SK-N-SH (cell line): ENCODE data around the gene NRM. TPM values are rescaled to one million over a fixed set of nuclear protein-coding genes. Genes with fewer than 3 reads are reported as not detected.

Experiments
- CTCF ChIA-PET: fragments of 300-600, 350-600 bp; formaldehyde crosslinking; extraction: SDS; loops from one replicate; lab custom pipeline; 2021; lab: Yijun Ruan, JAX
- POLR2A ChIA-PET: fragments of 350-600 bp; sonication (Branson Sonifier 250); formaldehyde crosslinking; extraction: SDS; loops from one replicate; lab custom pipeline; 2020; ENCODE audit warnings: antibody characterized with exemption, inconsistent platforms; lab: Yijun Ruan, JAX
- DNase-seq: peaks from one replicate; pipeline ENCODE4 v3.0.0; 2012
- H2AFZ ChIP-seq: fragments of 200-600 bp; sonication (generic); 2 replicates; pipeline ENCODE4 v1.8.1; 2016; ENCODE audit warnings: antibody characterized with exemption, mild to moderate bottlenecking, low read depth
- H3F3A ChIP-seq: fragments of 200-600 bp; sonication (generic); replicated peaks from 2 replicates; pipeline ENCODE3; 2016; ENCODE audit warnings: antibody characterized with exemption, mild to moderate bottlenecking; ENCODE audit not compliant: insufficient read depth
- H3K27ac ChIP-seq, 2 experiments: fragments of 200-500 bp in 1 of 2; fragments of 200-600 bp in 1 of 2; sonication (Bioruptor generic) in 1 of 2; sonication (generic), shearing (Covaris generic) in 1 of 2; 2 replicates each; pipeline versions ENCODE4 v1.5.1 to v1.6.1; 2014 to 2016; ENCODE audit warnings: low read depth in 2 of 2, inconsistent platforms in 1 of 2, low read length in 1 of 2, mild to moderate bottlenecking in 1 of 2, mixed read lengths in 1 of 2
- H3K27me3 ChIP-seq: fragments of 200-600 bp; sonication (generic), shearing (Covaris generic); 2 replicates; pipeline ENCODE4 v1.6.1; 2016; ENCODE audit warnings: mixed run types; ENCODE audit not compliant: insufficient read depth
- H3K36me3 ChIP-seq, 2 experiments: fragments of 200-500 bp in 1 of 2; fragments of 200-600 bp in 1 of 2; sonication (Bioruptor generic) in 1 of 2; sonication (generic) in 1 of 2; replicated peaks in 1 of 2; 2 replicates each; pipeline versions ENCODE3 to v1.5.1; 2014 to 2016; ENCODE audit warnings: low read length in 1 of 2, mild to moderate bottlenecking in 1 of 2; ENCODE audit not compliant: insufficient read depth in 2 of 2, control insufficient read depth in 1 of 2
- H3K4me1 ChIP-seq, 2 experiments: fragments of 200-500 bp in 1 of 2; fragments of 200-600 bp in 1 of 2; sonication (Bioruptor generic) in 1 of 2; sonication (generic), shearing (Covaris generic) in 1 of 2; 2 replicates each; pipeline versions ENCODE4 v1.5.1 to v1.6.1; 2014 to 2016; ENCODE audit warnings: low read depth in 1 of 2, low read length in 1 of 2, mixed run types in 1 of 2; ENCODE audit not compliant: insufficient read depth in 2 of 2, control insufficient read depth in 1 of 2
- H3K4me2 ChIP-seq: fragments of 200-600 bp; sonication (generic), shearing (Covaris generic); 2 replicates; pipeline ENCODE4 v1.6.1; 2017; ENCODE audit warnings: mixed run types
- H3K4me3 ChIP-seq, 2 experiments: fragments of 200-500 bp in 1 of 2; fragments of 200-600 bp in 1 of 2; sonication (Bioruptor generic) in 1 of 2; sonication (generic), shearing (Covaris generic) in 1 of 2; 2 replicates each; pipeline versions ENCODE4 v1.5.1 to v1.8.1; 2014 to 2016; ENCODE audit warnings: low read depth in 2 of 2, inconsistent platforms in 1 of 2, low read length in 1 of 2, mild to moderate bottlenecking in 1 of 2, mixed read lengths in 1 of 2, moderate library complexity in 1 of 2
- H3K79me2 ChIP-seq: fragments of 200-600 bp; sonication (generic); 2 replicates; pipeline ENCODE4 v1.8.1; 2017; ENCODE audit warnings: mild to moderate bottlenecking; ENCODE audit not compliant: insufficient read depth
- H3K9ac ChIP-seq: fragments of 200-600 bp; sonication (generic); 2 replicates; pipeline ENCODE4 v1.6.1; 2017; ENCODE audit warnings: mixed run types
- H3K9me2 ChIP-seq: fragments of 200-600 bp; sonication (generic); 2 replicates; pipeline ENCODE4 v1.6.1; 2017; ENCODE audit warnings: mixed run types
- H3K9me3 ChIP-seq: fragments of 200-600 bp; sonication (generic); 2 replicates; pipeline ENCODE4 v1.6.1; 2017; ENCODE audit warnings: mixed run types, mild to moderate bottlenecking, moderate library complexity
- H4K20me1 ChIP-seq: fragments of 200-600 bp; sonication (generic); 2 replicates; pipeline ENCODE4 v1.6.1; 2017; ENCODE audit warnings: mild to moderate bottlenecking, mixed run types; ENCODE audit not compliant: insufficient read depth
- CHD2 ChIP-seq: fragments of 150-350 bp; IDR thresholded peaks from 2 replicates; pipeline ENCODE4 v1.6.1; 2018; ENCODE audit warnings: low read length; ENCODE audit not compliant: partially characterized antibody
- ELF1 ChIP-seq: IDR thresholded peaks from 2 replicates; pipeline ENCODE4 v1.4.0; 2012
- EP300 ChIP-seq, 2 experiments: IDR thresholded peaks; 2 replicates each; pipeline versions ENCODE4 v1.4.0 to v1.6.1; 2012; ENCODE audit warnings: borderline replicate concordance in 1 of 2, low read depth in 1 of 2, low read length in 1 of 2
- FOSL2 ChIP-seq: IDR thresholded peaks from 2 replicates; pipeline ENCODE4 v1.4.0; 2012; ENCODE audit warnings: low read depth, mild to moderate bottlenecking, moderate library complexity, borderline replicate concordance
- FOXM1 ChIP-seq: IDR thresholded peaks from 2 replicates; pipeline ENCODE4 v1.4.0; 2012; ENCODE audit warnings: low read depth, mild to moderate bottlenecking
- GATA2 ChIP-seq: sonication (generic); formaldehyde crosslinking; IDR thresholded peaks from 2 replicates; pipeline ENCODE4 v1.5.0; 2020; ENCODE audit warnings: mild to moderate bottlenecking, missing genetic modification reagents
- IRF3 ChIP-seq: fragments of 150-350 bp; IDR thresholded peaks from 2 replicates; pipeline ENCODE4 v1.6.1; 2016; ENCODE audit warnings: mild to moderate bottlenecking, low read depth, low read length
- JUND ChIP-seq: IDR thresholded peaks from 2 replicates; pipeline ENCODE4 v1.4.0; 2012
- MAX ChIP-seq: IDR thresholded peaks from 2 replicates; pipeline ENCODE4 v1.4.0; 2012; ENCODE audit warnings: low read depth
- MEF2A ChIP-seq: IDR thresholded peaks from 2 replicates; pipeline ENCODE4 v1.4.0; 2012; ENCODE audit warnings: low read depth, borderline replicate concordance
- MXI1 ChIP-seq: IDR thresholded peaks from 2 replicates; pipeline ENCODE4 v1.6.1; 2012; ENCODE audit warnings: mild to moderate bottlenecking, low read depth, low read length, improper control_type of control experiment
- NFIC ChIP-seq: IDR thresholded peaks from 2 replicates; pipeline ENCODE4 v1.4.0; 2012; ENCODE audit warnings: borderline replicate concordance
- NRF1 ChIP-seq: IDR thresholded peaks from 2 replicates; pipeline ENCODE4 v1.6.1; 2012; ENCODE audit warnings: low read depth, mild to moderate bottlenecking, low read length
- PBX3 ChIP-seq: IDR thresholded peaks from 2 replicates; pipeline ENCODE4; 2012
- POLR2AphosphoS5 ChIP-seq: IDR thresholded peaks from 2 replicates; pipeline ENCODE4 v1.6.1; 2012; ENCODE audit warnings: low read depth, low read length
- RAD21 ChIP-seq: IDR thresholded peaks from 2 replicates; pipeline ENCODE4 v1.6.1; 2012; ENCODE audit warnings: mild to moderate bottlenecking, low read length
- RCOR1 ChIP-seq: fragments of 150-350 bp; IDR thresholded peaks from 2 replicates; pipeline ENCODE4 v1.6.1; 2017; ENCODE audit warnings: antibody characterized with exemption, low read length
- REST ChIP-seq: IDR thresholded peaks from 2 replicates; pipeline ENCODE4 v1.6.1; 2012; ENCODE audit warnings: mild to moderate bottlenecking, low read depth, low read length, moderate library complexity
- RFX5 ChIP-seq: IDR thresholded peaks from 2 replicates; pipeline ENCODE4 v1.6.1; 2012; ENCODE audit warnings: mild to moderate bottlenecking, improper control_type of control experiment, low read length
- RXRA ChIP-seq: IDR thresholded peaks from 2 replicates; pipeline ENCODE4 v1.4.0; 2012; ENCODE audit warnings: low read depth, mild to moderate bottlenecking, borderline replicate concordance
- SMC3 ChIP-seq: IDR thresholded peaks from 2 replicates; pipeline ENCODE4 v1.6.1; 2012; ENCODE audit warnings: low read depth, low read length, improper control_type of control experiment
- TAF1 ChIP-seq: IDR thresholded peaks from 2 replicates; pipeline ENCODE4 v1.6.1; 2012; ENCODE audit warnings: low read depth, mild to moderate bottlenecking, low read length, moderate library complexity, borderline replicate concordance
- USF1 ChIP-seq: IDR thresholded peaks from 2 replicates; pipeline ENCODE4 v1.4.0; 2012; ENCODE audit warnings: low read depth, borderline replicate concordance
- USF2 ChIP-seq: fragments of 150-350 bp; IDR thresholded peaks from 2 replicates; pipeline ENCODE4 v1.6.1; 2017; ENCODE audit warnings: antibody characterized with exemption, low read length, low read depth, borderline replicate concordance
- WGBS: methylation state at CpG from one replicate; pipeline ENCODE4 v1.1.6; 2017; ENCODE audit warnings: low lambda C conversion rate; 5-methylcytosine and 5-hydroxymethylcytosine counted together
- polyA plus RNA-seq, 3 experiments: library from polyadenylated mRNA; depleted of rRNA; stranded (reverse); fragments of >200 nt; gene quantifications; 2 replicates each; pipeline ENCODE4 v1.2.3, GENCODE V29; 2012

Gene NRM
- polyA plus RNA-seq, 1 of the 3 experiments (the other 2 are of a cell fraction): 26.8 TPM

GRCh38 chr6:30678964-30679726 is 11.6 kb downstream of the NRM start:
- peak overlapping the region in 1 of 2 experiments; percentile 32; a peak in 1 of 4 replicates for H3K4me3 ChIP-seq
- peak; percentile 90 for DNase-seq
- H3K27ac ChIP-seq: peak overlapping the region in 1 of 2 experiments; percentile 16; a peak in 2 of 4 replicates
- TF ChIP-seq POLR2AphosphoS5 (no peak), CHD2 (no peak), NFIC (no peak), FOXM1 (no peak), IRF3 (no peak), ELF1 (no peak), MAX (no peak), MXI1 (no peak), EP300 (IDR thresholded peaks at IDR 0.05; ENCODE audit: borderline replicate concordance in 1 of 2, low read depth in 1 of 2, low read length in 1 of 2) (no peak), USF1 (no peak), MEF2A (no peak), REST (no peak), SMC3 (peak; percentile 89), NRF1 (0 out of 2 replicates have a peak, but pooled peaks have one; percentile 7), TAF1 (no peak), RFX5 (no peak), GATA2 (CRISPR knock-in tag) (no peak), JUND (no peak), RXRA (no peak), FOSL2 (no peak), USF2 (no peak), RAD21 (peak; percentile 88), RCOR1 (0 out of 2 replicates have a peak, but pooled peaks have one; percentile 23), PBX3 (no peak)

More at GRCh38 chr6:30678964-30679726, 11.6 kb downstream of the NRM start:
- Histone ChIP-seq H2AFZ (no peak overlapping the region), H3K4me1 (peaks cover 16 to 38% of the 10 kb centered on the region in 2 experiments; a peak in 3 of 4 replicates), H4K20me1 (peaks cover 36% of the 10 kb centered on the region), H3K36me3 (peaks cover 25 to 47% of the 10 kb centered on the region in 2 experiments), H3K9ac (peak overlapping the region; percentile 19; the same call in 1 of the 2 replicates), H3K4me2 (peak overlapping the region; percentile 69), H3K9me3 (no peaks in the 10 kb centered on the region), H3F3A (peaks cover 63% of the 10 kb centered on the region), H3K9me2 (no peaks in the 10 kb centered on the region), H3K27me3 (no peaks in the 10 kb centered on the region), H3K79me2 (peaks cover 68% of the 10 kb centered on the region)
- ChIA-PET POLR2A (interaction anchor here (0.6 to 2.2 kb wide), 4 partner anchors 12 to 51 kb away, joined by 3 to 24 read pairs (median 8); partner anchors contain the start of gene NRM), CTCF (interaction anchor here (0.6 to 29.8 kb wide), 38 partner anchors 11 to 414 kb away, joined by 3 to 838 read pairs (median 4); partner anchors contain the start of genes FLOT1, MDC1, MRPS18B and NRM)
- 31% methylated on average over 21 of the region's 31 CpGs for WGBS
